CD4-positive, alpha-beta T cell treated with Interleukin-21 for 1 hour (primary cell): ENCODE data around the gene NPY4R.
"Not testable (repeated sequence)": the region's sequence is repeated elsewhere in the genome, so short reads cannot be mapped to it uniquely, and the experiment has no call there.

Experiments
- DNase-seq: peaks from one replicate; pipeline ENCODE4 v3.0.0-alpha.2; 2020

Gene NPY4R

DNA sequence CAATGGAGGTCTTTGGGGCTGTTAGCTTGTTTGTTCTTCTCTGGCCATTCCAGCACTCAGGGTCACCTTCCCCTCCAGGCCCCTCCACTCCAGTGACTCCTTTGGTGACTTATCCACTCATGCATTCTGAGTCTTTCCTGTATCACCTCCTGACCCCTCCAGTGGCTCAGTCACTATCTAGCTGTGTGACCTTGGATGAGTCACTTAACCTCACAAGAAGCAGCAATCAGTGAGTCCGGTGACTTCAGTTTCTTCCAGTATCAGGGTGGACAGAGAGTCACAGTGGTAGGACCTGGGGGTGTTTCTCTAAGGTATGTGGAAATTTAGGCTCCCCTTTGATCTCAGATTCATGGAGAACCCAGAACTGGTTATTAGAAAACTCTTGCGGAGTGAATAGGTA lies 9.8 kb downstream of the NPY4R start:
- DNase-seq, result not testable (repeated sequence)

DNA sequence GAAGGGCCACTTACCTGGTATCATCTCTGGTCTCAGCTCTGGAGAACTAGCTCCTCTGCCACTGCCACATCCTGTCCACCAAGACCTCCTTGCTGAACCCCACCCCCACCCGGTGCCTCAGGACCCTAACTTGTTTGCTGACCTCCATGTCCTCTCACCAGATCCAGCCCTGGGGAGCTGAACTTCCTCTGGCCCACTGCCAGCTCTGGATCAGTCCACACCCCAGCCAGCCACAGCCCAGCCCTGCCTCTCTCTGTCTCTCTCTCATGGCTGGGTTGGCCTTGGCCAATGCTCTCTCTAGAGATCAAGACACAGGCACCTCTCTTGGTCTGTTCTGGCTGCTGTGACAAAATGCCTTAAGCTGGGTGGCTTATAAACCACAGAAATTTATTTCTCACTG lies 14.4 kb downstream of the NPY4R start:
- not testable (repeated sequence) for DNase-seq

- DNase-seq, result not testable (repeated sequence)
Observed at GRCh38 chr10:46450829-46451228, 14.9 kb downstream of the NPY4R start.

DNA sequence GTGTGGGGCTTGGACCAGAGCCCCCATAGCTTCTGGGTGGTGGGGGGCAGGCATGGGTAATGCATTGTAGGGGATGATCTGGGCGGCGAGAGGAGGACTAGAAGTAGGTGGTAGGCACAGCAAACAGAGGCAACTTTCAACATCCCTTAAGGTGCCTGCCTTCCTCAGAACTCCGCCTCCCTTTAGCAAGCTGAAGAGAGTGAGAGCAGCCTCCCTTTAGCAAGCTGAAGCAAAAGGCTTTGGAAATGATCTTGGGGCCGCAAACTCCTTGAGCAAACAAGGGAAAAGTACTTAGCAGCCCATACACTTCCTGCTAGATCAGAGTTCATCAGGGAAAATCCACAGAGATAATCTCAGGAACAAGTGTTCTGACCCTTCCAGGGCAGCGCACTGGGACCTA lies 18.3 kb downstream of the NPY4R start:
- not testable (repeated sequence) for DNase-seq

DNA sequence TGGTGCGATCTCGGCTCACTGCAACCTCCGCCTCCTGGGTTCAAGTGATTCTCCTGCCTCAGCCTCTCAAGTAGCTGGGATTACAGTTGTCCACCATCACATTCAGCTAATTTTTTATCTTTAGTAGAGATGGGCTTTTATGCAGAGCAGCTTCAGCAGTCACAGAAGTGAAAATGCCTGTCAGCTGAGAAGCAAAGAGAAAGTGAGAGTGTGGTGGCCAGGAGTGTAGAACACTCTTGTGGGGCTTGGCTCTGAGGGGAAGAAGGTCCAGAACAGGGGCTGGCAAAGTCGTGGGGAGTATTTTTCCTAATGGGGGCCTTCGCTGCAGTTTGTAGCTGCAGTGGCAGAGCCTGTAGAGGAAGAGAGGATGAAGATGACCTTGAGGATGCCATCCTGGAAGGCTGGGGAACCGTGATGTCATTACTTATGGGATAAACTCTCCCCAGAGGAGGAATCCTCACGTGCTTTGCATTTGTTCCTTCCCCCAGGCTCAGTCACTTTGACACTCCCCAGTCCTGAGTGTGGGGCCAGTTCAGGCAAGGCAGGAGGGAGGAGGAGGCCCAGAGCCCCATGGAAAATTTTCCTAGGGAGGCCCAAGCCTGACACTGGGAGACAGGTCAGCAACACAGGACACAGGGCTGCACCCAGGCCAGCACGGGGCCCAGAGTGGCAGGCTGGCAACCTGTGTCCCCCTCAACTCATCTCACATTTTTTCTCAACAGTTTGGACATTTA lies 20.2 kb downstream of the NPY4R start:
- not testable (repeated sequence) for DNase-seq

GRCh38 chr10:46443422-46443821 lies 22.3 kb downstream of the NPY4R start:
- not testable (repeated sequence) for DNase-seq

- DNase-seq, result not testable (repeated sequence)
Observed at GRCh38 chr10:46442706-46443275, 23.0 kb downstream of the NPY4R start.

DNA sequence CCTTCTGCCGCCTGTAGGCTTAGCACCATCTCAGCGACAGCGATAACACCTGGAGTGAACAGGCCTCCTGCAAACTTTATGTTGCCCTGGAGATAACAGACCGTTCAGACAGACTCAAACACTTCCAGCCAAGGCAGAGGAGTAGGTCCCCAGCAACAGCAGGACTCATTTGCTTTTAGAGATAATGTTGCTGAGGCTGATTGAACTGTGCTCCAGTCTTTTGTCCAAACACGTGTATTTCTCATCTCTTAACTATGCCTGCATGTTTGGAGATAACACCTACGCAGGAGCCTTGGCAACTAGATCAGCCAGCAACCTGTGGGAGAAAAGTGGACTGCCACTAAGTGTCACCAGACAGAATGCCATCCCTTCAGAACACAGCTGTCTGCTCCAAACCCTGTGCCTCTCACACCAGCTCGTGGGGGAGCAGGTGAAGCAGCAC lies 23.9 kb downstream of the NPY4R start:
- DNase-seq, result not testable (repeated sequence)

GRCh38 chr10:46440942-46441341 lies 24.8 kb downstream of the NPY4R start:
- DNase-seq, result not testable (repeated sequence)

DNA sequence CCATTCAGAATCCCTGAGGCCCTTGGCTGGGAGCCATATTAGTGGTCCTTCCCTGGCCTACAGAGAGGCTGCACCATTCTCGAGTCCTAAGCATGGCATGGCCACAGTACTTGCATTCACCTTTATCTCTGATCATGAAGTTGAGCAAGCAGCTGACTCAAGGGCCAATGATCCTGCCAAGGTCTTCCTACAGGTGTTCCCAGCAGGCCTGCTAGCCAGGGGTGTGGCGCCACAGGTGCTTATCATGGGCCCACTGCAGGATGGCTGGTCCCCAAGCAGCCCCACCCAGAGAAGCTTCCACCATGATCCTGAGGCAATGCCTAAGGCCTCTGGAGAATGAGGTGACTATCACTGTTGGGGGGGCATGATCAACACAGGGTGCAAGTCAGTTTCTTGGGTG lies 42.2 kb downstream of the NPY4R start:
- DNase-seq, result not testable (repeated sequence)

GRCh38 chr10:46419570-46420379 lies 46.0 kb downstream of the NPY4R start:
- not testable (repeated sequence) for DNase-seq

DNA sequence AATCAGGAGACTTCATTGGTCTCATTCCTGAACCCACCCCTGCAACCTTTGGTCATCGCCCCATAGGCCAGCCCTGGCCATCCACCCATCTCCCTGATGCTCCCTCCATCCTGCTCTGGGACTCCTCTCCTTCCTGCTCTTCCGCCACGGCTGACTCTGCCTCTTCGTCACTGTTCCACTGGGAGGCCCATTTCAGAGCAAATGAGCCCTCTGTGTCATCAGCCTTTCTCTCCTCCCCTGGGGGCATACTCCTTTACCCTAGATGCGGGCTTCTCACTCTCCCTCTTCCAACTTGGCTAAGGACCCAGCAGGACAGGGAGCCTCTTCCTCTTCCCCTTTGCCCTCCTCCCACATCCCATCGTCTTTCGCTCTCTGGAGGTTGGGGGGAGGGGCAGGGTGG lies 47.5 kb downstream of the NPY4R start:
- not testable (repeated sequence) for DNase-seq

DNA sequence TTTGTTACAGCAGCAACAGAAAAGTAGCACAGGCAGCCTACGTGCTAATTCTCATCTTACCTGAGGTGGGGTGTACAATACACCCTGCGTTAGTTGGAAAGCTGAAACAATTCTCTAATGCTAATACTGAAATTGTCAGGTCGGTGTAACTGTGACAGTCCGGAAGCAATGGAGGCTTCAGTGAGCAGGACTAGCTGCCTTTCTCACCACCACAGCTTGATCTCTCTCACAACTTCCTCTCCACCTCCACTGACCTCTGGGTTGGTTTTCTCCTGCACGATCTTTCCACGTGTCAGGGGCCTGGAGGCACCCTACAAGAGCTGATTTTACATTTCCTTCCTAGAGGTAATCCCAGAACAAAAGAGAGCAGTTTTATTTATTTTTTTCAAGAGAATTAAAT lies 50.5 kb downstream of the NPY4R start:
- DNase-seq, result not testable (repeated sequence)

DNA sequence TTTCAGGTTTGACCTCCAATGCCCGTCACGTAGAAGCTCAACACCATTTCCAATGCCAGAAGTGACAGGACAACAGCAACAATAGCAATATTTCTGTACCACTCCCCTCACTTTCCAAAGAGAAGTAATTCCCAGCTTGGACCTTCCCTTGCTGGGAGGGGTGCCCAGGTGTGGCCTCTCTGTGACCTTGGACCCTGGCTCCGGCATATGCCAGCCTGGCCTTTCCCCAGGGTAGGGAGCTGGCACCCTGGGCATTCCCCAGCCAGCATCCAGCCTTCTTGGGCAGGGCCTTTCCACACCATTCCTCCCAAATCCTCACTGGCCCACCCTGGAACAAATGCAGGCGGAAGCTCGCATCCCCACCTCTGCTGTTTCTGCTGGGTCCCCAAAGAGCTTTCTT lies 53.1 kb downstream of the NPY4R start:
- DNase-seq, result not testable (repeated sequence)

GRCh38 chr10:46411123-46411522 lies 54.6 kb downstream of the NPY4R start:
- not testable (repeated sequence) for DNase-seq
